SHP77 treated with DMSO at 0.1 percent for 48 hours (cell line): ENCODE measurements around the gene BRSK1.

ENCODE experiments used
- DNase-seq: peaks from one replicate; lab custom pipeline; 2025; lab: John Stamatoyannopoulos, UW

The BRSK1 gene

DNA sequence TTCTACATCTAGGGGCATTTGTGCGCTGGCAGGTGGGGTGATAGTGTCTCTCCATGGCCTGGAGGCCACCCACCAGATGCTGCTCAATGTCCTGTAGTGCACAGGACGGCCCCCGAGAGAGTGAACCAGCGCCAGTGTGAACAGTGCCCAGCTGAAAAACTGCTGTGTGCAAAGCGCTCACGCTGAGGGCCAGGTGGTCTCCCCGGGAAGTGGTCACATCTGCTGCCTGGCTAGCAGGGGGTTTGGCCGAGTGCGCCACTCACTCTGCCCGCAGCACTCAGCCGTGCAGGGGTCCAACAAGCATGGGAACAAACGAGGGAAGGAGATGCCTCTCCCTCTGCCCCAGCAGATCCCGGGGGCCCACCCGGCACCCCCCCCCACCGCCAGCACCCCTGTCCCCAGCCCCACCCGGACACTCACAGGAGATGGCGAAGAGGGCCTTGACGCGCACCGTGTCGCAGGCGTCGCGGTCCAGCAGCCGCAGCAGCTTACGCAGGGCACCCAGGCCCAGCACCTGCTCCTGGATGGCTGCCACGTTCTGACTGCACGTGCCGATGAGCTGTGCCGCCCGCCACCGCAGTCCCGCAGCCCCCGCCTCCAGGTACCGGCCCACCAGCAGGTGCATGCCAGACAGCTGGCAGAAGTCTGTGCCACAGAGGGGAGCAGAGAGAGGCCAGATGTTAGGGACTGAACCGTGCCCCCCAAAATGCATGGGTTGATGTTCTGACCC, 9.7 kb upstream of the BRSK1 start:
- peak; percentile 53 for DNase-seq

DNA sequence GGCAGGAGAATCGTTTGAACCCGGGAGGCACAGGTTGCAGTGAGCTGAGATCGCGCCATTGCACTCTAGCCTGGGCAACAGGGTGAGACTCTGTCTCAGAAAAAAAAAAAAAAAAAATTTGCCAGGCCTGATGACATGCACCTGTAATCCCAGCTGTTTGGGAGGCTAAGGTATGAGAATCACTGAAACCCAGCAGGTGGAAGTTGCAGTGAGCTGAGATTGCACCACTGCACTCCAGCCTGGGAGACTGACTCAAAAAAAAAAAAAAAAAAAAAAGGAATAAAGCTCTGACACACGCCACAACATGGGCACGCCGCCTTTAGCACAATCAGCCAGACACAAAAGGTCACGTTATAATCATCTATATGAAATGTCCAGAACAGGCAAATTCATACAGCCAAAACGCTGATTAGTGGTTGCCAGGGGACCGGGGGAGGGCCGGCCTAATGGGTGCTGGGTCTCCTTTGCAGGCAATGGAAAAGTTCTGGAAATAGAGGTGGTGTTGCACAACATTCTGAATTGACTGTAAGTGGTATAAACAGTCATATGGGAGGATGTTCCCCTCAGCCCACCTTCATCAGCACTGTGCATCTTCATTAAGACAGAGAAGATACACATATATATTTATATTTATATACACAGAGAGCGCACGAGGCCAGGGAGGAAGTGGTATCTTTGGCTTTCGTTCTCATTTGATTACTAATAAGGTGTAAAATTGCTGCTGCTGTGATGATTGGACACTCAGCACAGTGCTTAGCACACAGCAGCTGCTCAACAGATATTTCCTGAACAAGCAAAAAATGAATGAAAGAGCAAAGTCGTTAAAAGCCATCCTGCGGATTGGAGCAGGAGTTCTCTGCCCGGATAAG, 7.7 kb upstream of the BRSK1 start:
- no peak for DNase-seq

DNA sequence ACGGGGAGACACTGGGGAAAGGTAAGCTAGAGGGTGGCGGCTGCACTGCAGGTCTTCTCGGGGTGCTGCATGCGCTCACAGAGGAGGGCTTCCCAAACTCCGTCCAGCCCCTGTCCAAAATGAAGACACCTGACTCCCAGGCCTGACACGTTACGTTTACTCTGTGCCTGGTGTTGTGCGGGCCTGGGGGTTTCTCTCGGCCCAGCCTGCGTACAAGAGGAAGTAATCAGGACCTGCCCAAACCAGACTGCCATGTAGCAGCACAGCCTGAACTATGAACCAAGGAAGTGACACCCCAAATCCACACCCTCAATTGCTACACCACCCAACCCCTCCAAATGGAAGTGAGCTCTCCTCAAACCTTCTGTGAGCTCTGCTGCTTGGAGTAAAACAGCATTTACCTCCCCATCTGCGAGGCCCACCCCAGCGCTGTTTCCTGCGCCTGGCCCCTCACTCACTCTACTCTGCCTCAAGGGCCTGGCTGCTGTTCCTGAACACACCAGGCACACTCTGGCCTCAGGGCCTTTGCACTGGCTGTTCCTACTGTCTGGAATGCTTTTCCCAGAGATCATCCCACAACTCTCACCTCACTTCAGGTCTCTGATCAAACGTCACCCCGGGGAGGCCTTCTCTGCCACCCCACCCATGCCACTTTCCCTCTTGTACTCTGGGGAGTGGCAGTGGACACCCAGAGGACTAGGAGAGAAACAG, 6.9 kb upstream of the BRSK1 start:
- DNase-seq: no peak

DNA sequence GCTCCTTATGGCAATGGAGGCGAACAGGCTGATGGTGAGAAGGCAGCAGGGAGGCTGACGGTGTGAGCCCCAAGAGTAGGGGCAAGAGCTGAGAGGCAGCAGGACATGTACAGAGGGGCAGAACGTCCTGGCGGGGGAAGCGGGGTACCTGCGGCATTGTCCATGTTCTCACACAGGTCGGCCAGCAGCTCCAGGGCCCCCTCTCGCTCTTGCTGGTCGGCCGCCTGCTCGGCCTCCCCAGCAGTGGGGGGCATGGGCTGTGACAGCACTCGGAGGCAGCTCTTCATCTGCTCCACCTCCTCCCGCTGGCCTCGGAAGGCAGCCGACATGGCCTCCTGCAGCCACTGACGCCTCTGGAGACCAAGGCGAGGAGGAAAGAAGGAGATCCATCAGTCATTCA, 6.3 kb upstream of the BRSK1 start:
- DNase-seq: no peak

- DNase-seq: no peak
Measured at GRCh38 chr19:55278391-55279135, 5.2 kb upstream of the BRSK1 start.

GRCh38 chr19:55279340-55279739, 4.5 kb upstream of the BRSK1 start:
- no peak for DNase-seq

- peak; percentile 92 for DNase-seq
Measured at GRCh38 chr19:55279770-55280643, 3.8 kb upstream of the BRSK1 start, which contains the start of gene HSPBP1. TSS of gene HSPBP1 (minus strand) at chr19:55280110. CDS start at chr19:55279608, 502 bp downstream.

DNA sequence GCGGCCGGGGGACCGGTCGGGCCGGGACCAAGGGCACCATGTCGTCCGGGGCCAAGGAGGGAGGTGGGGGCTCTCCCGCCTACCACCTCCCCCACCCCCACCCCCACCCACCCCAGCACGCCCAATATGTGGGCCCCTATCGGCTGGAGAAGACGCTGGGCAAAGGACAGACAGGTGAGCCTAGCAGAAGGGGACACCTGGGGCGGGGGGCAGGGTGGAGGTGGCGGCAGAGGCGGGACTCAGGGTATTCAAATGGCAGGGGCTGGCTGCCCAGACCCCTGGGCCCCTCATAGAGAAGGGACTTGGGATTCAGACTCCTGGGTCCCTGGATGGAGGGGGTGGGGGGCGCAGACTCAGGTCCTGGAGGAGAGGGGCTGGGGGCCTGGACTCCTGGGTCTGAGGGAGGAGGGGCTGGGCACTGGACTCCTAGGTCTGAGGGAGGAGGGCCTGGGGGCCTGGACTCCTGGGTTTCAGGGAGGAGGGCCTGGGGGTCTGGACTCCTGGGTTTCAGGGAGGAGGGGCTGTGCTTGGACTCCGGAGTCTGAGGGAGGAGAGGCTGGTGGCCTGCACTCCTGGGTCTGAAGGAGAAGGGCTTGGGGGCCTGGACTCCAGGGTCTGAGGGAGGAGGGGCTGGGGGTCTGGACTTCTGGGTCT, 735 bp downstream of the BRSK1 start:
- no peak for DNase-seq

GRCh38 chr19:55285229-55285890, 1.6 kb downstream of the BRSK1 start:
- DNase-seq: no peak

DNA sequence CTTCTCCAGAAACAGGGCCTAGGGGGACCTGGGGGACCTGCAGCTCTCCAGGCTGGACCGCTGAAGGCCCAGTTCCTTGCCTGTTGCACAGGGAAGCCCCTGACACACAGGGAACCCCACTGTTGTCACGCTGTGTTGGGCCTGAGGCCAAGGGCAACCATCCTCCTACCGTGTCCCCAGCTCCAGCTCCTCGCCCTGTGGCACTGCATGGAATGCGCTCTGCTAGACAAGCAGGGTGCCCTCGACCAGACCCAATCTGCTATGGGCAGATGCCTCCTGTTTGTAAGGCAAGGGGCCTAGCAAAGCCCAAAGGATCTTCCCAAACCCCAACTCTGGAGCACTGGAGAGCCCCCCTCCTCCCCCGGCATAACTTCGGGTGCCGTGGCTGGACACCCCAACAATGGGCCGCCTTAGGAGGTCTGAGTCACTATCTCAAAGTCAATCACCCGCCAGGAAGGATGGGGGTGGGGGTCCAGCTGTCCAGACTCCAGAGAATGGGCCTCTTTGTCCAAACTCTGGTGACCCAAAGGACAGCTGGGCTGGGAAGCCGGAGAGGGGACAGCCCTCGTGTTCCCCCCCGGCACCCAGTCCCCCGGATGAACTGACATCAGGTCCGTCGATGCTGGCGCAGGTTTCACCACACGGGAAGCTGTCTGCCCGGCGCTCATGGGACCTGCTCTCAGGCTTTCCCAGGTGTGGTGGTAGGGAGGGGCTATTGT, 3.7 kb downstream of the BRSK1 start:
- no peak for DNase-seq

- DNase-seq: no peak
Measured at GRCh38 chr19:55289117-55289796, 5.5 kb downstream of the BRSK1 start.

DNA sequence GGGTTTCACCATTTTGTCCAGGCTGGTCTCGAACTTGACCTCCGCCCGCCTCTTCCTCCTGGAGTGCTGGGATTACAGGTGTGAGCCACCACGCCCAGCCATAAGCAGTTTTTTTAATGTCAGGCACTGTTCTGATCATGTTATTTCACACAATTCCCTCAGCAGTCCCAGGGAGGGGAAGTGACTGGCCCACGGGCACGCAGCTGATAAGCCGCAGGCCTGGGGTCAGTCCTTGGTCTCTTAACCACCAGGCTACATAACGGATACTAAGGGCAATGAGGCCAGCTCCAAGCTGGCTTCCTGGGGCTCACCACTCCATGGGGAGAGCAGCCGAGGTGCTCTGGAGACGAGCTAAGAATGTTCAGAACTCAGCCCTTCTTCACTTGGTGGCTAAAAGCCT, 13.5 kb downstream of the BRSK1 start:
- DNase-seq: no peak

DNA sequence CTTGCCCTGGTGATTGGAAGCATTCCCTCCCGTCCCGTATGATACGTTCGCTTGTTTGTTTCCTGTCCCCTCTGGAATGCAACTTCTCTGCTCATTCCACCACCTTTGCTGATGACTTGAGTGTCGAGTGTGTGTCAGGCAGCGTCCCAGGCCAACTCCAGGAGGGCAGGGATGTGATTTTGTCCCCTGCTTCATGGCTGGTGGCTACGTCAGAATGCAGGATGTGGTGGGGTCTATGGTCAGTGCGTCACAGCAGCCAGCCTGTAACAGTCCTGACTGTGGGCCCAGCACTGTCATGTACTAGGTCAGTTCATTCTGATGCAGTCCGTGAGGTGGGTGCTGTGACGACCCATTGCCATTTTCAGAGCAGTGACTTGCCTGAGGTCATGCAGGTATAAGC, 16.2 kb downstream of the BRSK1 start:
- no peak for DNase-seq

GRCh38 chr19:55300886-55301458, 17.2 kb downstream of the BRSK1 start:
- DNase-seq: no peak

DNA sequence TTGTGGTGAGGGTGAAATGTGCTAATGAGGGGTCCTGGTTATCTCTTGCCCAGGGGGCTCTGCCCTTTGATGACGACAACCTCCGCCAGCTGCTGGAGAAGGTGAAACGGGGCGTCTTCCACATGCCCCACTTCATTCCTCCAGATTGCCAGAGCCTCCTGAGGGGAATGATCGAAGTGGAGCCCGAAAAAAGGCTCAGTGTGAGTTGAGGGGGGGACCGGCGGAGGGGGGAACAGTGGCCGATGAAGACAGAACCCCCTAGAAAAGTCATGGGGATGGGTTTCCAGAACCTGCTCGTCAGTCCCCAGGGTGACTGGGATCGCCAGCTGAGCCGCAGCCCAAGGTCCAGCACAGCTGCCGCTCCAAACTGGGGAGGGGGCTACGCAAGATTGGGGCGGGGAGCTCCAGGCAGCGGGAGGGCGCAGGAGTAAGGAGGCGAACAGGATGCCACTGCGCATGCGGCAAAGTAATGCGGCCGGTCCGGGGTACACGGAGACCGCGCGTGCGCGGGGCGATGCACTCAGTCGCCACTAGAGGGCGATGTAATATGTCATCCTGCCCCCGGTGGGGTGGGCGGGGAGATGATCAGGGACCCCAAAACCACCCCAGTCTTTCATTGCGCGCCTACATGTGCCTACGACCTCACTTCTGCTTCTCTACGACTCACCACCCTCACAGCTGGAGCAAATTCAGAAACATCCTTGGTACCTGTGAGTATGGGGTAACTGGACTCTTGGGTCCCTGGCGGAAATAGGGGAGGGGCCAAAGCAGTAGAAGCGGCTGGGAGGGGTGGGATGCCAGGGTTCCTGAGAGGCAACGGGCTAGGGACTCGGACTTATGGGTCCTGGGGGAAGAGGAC, 17.9 kb downstream of the BRSK1 start:
- peak; percentile 44 for DNase-seq

- DNase-seq: no peak
Measured at GRCh38 chr19:55302318-55302703, 18.5 kb downstream of the BRSK1 start.

- DNase-seq: no peak
Measured at GRCh38 chr19:55303477-55303876, 19.7 kb downstream of the BRSK1 start.
